ENCODE measurements around the gene SERINC2.
"Not testable (repeated sequence)": the region's sequence is repeated elsewhere in the genome, so short reads cannot be mapped to it uniquely, and the experiment has no call there.

The SERINC2 gene

DNA sequence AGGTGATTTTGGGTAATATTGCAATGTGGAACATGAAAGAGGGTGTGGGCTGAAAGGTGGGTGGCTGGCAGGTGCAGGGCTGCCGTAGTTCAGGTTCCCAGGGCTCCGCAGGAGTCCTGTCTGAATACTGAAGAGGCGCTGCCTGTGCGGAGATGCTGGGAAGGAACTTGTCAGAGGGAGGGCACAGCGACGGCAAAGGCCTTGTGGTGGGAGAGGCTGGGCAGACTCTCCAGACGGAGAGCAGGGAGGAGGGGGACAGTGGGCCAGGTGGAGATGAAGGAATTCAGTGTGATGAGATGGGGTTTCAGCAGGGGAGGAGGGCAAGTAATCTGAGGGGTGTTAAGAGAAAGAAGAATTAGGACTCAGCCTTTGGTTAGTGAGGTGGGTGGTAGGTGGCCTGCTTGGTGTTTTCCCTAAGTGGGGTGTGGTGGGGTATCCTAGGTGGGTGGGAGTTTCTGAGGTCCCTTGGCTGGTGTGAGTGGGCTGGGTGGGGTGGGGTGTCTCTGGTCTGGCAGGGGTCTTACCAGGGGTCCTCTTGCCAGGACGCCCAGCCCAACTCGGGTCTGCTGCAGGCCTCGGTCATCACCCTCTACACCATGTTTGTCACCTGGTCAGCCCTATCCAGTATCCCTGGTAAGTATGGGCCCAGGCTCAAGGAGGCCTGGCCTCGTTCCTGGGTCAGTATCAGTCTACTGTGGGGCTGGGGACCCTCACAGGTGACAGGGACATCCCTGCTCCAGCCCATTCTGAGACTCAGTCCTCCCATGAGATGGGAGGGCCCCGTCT is 15.6 kb downstream of the SERINC2 start:
- DNase-seq (ENCODE audit: low read depth, low spot score) = no peak

GRCh38 chr1:31429583-31429982 is 16.6 kb downstream of the SERINC2 start:
- no peak overlapping the region for H3K4me3 ChIP-seq (ENCODE audit: low read length)
- no peak for DNase-seq (ENCODE audit: low read depth, low spot score)

More for the DNA sequence above, 15.6 kb downstream of the SERINC2 start:
- no peak overlapping the region for H3K4me3 ChIP-seq (ENCODE audit: low read length)

GRCh38 chr1:31431351-31432257 is 18.6 kb downstream of the SERINC2 start:
- H3K4me3 ChIP-seq (ENCODE audit: low read length); DNase-seq (ENCODE audit: low read depth, low spot score): not testable (repeated sequence)

DNA sequence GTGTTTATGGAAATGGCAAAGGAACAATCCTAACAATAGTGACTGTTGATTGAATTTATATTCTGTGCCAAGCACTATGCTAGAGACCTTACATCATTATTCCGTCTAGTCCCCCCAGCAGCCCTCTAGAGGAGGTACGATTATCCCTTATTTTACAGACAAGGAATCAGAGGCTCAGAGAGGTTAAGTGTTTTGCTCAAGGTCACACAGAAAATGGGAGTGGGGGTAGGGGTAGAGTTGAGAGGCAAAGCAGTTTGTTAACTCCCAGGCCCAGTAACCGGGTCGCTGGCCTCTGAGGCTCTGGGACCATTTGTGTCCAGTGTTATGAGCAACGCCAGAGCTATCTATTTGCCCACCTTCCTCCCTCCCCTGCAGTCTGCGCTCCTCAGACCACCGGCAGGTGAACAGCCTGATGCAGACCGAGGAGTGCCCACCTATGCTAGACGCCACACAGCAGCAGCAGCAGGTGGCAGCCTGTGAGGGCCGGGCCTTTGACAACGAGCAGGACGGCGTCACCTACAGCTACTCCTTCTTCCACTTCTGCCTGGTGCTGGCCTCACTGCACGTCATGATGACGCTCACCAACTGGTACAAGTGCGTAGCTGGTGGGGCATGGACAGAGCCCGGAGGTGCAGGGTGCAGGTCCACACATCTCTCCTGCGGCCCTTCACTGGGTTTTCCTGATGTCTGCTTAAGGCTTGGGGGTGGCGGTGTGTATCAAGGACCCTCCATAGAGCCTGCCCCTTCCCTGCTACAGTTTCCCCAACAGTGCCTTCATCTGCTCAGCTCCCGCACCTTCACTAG is 19.8 kb downstream of the SERINC2 start:
- no peak overlapping the region for H3K4me3 ChIP-seq (ENCODE audit: low read length)
- DNase-seq (ENCODE audit: low read depth, low spot score) = no peak

GRCh38 chr1:31433396-31433930 is 20.4 kb downstream of the SERINC2 start:
- H3K4me3 ChIP-seq (ENCODE audit: low read length) = no peak overlapping the region
- DNase-seq (ENCODE audit: low read depth, low spot score) = no peak

GRCh38 chr1:31434101-31434871 is 21.3 kb downstream of the SERINC2 start:
- no peak overlapping the region for H3K4me3 ChIP-seq (ENCODE audit: low read length)
- DNase-seq (ENCODE audit: low read depth, low spot score) = no peak

DNA sequence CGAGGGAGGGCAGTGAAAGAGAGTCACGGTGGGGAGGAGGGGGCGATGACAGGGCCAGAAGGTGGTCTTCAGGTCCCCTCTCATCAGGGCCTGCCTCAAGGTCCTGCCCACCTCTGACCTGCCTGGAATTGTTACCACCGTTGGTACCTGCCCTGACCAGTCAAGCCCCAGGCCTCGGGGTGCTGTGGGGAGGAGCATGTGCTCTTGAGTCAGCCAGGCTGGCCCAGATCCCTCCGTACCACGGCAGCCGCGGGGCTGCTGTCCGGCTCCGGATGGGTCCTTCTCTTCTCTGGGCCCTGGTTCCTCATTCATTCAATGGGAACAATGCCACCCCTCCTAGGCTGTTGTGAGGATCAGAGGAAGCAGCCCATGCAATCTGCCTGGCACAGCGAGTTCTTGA is 22.0 kb downstream of the SERINC2 start:
- H3K4me3 ChIP-seq (ENCODE audit: low read length) = no peak overlapping the region
- no peak for DNase-seq (ENCODE audit: low read depth, low spot score)

- DNase-seq (ENCODE audit: low read depth, low spot score) = no peak
- no peak overlapping the region for H3K4me3 ChIP-seq (ENCODE audit: low read length)
Observed at GRCh38 chr1:31435471-31436409, 22.7 kb downstream of the SERINC2 start.

- no peak for DNase-seq (ENCODE audit: low read depth, low spot score)
- no peak overlapping the region for H3K4me3 ChIP-seq (ENCODE audit: low read length)
Observed at GRCh38 chr1:31436596-31437432, 23.8 kb downstream of the SERINC2 start.

GRCh38 chr1:31437433-31438037 is 24.5 kb downstream of the SERINC2 start:
- no peak overlapping the region for H3K4me3 ChIP-seq (ENCODE audit: low read length)
- DNase-seq (ENCODE audit: low read depth, low spot score) = no peak

- H3K4me3 ChIP-seq (ENCODE audit: low read length) = no peak overlapping the region
Observed at GRCh38 chr1:31439276-31439675, 26.3 kb downstream of the SERINC2 start.

GRCh38 chr1:31441073-31441472 is 28.1 kb downstream of the SERINC2 start:
- no peak for DNase-seq (ENCODE audit: low read depth, low spot score)
- H3K4me3 ChIP-seq (ENCODE audit: low read length) = no peak overlapping the region

More at GRCh38 chr1:31439276-31439675, 26.3 kb downstream of the SERINC2 start:
- no peak for DNase-seq (ENCODE audit: low read depth, low spot score)

GRCh38 chr1:31441558-31441957 is 28.5 kb downstream of the SERINC2 start:
- no peak for DNase-seq (ENCODE audit: low read depth, low spot score)
- H3K4me3 ChIP-seq (ENCODE audit: low read length) = no peak overlapping the region

DNA sequence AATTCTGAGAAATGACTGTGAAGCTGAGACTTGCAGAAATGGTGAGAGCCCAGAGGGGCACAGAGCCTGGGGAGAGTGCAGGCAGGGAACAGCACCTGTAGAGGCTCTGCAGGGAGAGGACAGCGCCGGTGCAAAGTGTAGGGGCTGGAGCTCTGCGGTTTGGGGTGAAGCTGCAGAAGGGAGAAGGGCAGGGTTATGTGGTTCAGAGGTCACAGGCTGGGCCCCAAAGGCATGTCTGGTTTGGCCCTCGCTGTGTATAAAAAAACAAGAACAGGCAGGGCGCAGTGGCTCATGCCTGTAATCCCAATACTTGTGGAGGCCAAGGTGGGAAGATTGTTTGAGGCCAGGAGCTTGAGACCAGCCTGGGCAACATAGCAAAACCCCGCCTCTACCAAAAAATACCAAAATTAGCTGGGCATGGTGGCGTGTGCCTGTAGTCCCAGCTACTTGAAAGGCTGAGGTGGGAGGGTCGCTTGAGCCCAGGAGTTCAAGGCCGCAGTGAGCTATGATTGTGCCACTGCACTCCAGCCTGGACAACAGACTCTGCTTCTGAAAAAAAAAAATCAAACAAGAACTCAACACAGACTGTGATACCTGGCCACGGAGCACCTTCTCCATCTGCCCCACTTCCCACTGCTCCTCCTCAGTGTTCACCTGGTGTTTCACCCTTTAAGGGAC is 29.1 kb downstream of the SERINC2 start:
- no peak for DNase-seq (ENCODE audit: low read depth, low spot score)
- no peak overlapping the region for H3K4me3 ChIP-seq (ENCODE audit: low read length)

DNA sequence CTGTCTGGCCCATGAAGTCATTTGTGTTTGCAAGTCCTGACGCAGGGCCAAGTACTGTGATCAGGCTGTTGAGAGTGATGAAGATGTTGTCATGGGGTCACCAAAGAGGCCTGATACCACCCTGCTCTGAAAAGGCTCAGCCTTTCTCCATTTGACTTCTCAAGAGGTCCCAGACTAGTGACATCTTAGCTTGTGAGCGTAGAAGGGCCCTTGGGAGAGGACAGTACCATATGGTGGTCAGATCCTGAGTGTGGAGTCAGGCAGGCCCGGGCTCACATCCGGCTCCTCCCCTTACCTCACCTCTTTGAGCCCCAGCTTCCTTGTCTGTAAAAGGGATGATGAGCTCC is 29.6 kb downstream of the SERINC2 start:
- no peak overlapping the region for H3K4me3 ChIP-seq (ENCODE audit: low read length)
- DNase-seq (ENCODE audit: low read depth, low spot score) = no peak

DNA sequence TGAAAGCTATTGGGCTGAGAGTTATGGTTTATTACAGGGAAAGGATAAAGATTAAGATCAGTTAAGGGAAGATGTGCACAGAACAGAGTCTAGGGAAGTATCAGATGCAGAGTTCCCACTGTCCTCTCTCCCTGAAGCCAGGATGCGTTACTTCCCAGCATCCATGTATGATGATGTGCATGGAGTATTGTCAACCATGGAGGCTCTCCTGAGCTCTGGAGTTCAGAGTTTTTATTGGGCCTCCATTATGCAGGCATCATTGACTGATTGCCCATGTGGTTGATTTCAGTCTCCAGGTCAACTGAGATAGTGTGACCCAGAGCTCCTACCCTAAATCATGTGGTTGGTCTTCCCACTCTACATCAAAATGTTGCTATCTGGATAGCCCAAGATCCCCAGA is 30.7 kb downstream of the SERINC2 start:
- DNase-seq (ENCODE audit: low read depth, low spot score) = no peak
- no peak overlapping the region for H3K4me3 ChIP-seq (ENCODE audit: low read length)
